ENCODE measurements around the gene KLF8. TPM values are rescaled to one million over a fixed set of nuclear protein-coding genes. Genes with fewer than 3 reads are reported as not detected.

Gene KLF8
- polyA plus RNA-seq, 2 of the 4 experiments (the other 2 are of a cell fraction), result 0.06 to 0.18 TPM

- POLR2A ChIA-PET, result no interaction called here
- FAIRE-seq (no peak), ATAC-seq (no peak), DNase-seq (ENCODE audit: low read depth in 1 of 2, low spot score in 1 of 2) (no peak)
- CTCF ChIA-PET, result no interaction called here
- Histone ChIP-seq H3K4me1 (no peaks in the 10 kb centered on the region), H3K4me3 (no peak overlapping the region), H3K9me3 (no peaks in the 10 kb centered on the region), H3K27ac (no peak overlapping the region), H3K4me2 (no peak overlapping the region)
- TF ChIP-seq RAD21 (conservative IDR thresholded peaks at IDR 0.05 in 1 of 2, IDR thresholded peaks at IDR 0.05 in 1 of 2) (no peak), ZC3H11A (IDR thresholded peaks at IDR 0.05) (no peak), MAZ (IDR thresholded peaks at IDR 0.05; ENCODE audit: borderline replicate concordance, low read depth, low read length) (no peak), ZSCAN20 (CRISPR knock-in tag; IDR thresholded peaks at IDR 0.05) (no peak)
- 3% methylated on average over 8 of the region's 10 CpGs for WGBS (ENCODE audit: missing lambda C conversion rate)
Measured at GRCh38 chrX:56253832-56254703, 21.9 kb downstream of the KLF8 start.

- 0% methylated on average over 1 of the region's 1 CpG for WGBS (ENCODE audit: missing lambda C conversion rate)
- DNase-seq (ENCODE audit: low read depth in 1 of 2, low spot score in 1 of 2), result no peak
- POLR2A ChIA-PET, result no interaction called here
Measured at GRCh38 chrX:56268888-56269287, 36.7 kb downstream of the KLF8 start.

DNA sequence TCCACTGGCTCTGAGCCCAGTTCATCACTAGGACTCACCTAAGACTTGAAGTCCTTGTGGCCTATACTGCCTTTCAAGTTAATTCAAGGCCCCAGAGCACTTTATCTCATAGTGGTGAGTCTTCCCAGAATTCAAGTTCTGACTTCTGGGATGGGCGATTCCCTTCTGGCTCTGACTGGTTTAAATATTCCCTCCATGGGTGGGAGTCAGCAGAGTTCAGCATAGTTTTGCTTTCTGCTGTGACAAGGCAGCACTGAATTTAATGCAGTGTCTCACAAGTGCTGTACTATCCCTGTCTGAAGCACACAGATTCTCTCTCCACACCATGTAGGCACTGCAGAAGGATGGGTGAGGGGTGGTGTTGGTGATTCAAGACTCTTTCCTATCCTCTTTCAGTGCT is 46.5 kb downstream of the KLF8 start:
- ChIA-PET CTCF (interaction anchor here (1.4 kb wide), 1 partner anchor 455 kb away, joined by 4 read pairs; no protein-coding TSS in a partner anchor), POLR2A (no interaction called here)
- no peaks in the 10 kb centered on the region for H3K9me3 ChIP-seq
- 0% methylated on average over 1 of the region's 1 CpG for WGBS (ENCODE audit: missing lambda C conversion rate)
- FAIRE-seq, result no peak
- H3K4me2 ChIP-seq, result no peak overlapping the region
- no peaks in the 10 kb centered on the region for H3K4me1 ChIP-seq
- no peak for ATAC-seq
- DNase-seq (ENCODE audit: low read depth in 1 of 2, low spot score in 1 of 2), result no peak
- H3K4me3 ChIP-seq, result no peak overlapping the region
- no peak overlapping the region for H3K27ac ChIP-seq
- TF ChIP-seq, protein P1, sequence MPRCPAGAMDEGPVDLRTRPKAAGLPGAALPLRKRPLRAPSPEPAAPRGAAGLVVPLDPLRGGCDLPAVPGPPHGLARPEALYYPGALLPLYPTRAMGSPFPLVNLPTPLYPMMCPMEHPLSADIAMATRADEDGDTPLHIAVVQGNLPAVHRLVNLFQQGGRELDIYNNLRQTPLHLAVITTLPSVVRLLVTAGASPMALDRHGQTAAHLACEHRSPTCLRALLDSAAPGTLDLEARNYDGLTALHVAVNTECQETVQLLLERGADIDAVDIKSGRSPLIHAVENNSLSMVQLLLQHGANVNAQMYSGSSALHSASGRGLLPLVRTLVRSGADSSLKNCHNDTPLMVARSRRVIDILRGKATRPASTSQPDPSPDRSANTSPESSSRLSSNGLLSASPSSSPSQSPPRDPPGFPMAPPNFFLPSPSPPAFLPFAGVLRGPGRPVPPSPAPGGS (IDR thresholded peaks at IDR 0.05), result no peak
- no peak for TF ChIP-seq EHMT2 (IDR thresholded peaks at IDR 0.05; ENCODE audit: low read depth)
- TF ChIP-seq RCOR1 (IDR thresholded peaks at IDR 0.05; ENCODE audit: low read depth, low read length), result no peak
- no peak for TF ChIP-seq GATA3 (IDR thresholded peaks at IDR 0.05; ENCODE audit: borderline replicate concordance)
- no peak for TF ChIP-seq JUN (IDR thresholded peaks at IDR 0.05)
- no peak for TF ChIP-seq PHF8 (IDR thresholded peaks at IDR 0.05; ENCODE audit: borderline replicate concordance, low read depth)
- TF ChIP-seq, protein P2, sequence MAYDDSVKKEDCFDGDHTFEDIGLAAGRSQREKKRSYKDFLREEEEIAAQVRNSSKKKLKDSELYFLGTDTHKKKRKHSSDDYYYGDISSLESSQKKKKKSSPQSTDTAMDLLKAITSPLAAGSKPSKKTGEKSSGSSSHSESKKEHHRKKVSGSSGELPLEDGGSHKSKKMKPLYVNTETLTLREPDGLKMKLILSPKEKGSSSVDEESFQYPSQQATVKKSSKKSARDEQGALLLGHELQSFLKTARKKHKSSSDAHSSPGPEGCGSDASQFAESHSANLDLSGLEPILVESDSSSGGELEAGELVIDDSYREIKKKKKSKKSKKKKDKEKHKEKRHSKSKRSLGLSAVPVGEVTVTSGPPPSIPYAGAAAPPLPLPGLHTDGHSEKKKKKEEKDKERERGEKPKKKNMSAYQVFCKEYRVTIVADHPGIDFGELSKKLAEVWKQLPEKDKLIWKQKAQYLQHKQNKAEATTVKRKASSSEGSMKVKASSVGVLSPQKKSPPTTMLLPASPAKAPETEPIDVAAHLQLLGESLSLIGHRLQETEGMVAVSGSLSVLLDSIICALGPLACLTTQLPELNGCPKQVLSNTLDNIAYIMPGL (CRISPR knock-in tag; IDR thresholded peaks at IDR 0.05; ENCODE audit: borderline replicate concordance), result no peak
- no peak for TF ChIP-seq FOSL2 (IDR thresholded peaks at IDR 0.05)
- TF ChIP-seq FOSL2 (CRISPR knock-in tag; IDR thresholded peaks at IDR 0.05), result no peak

More at GRCh38 chrX:56268888-56269287, 36.7 kb downstream of the KLF8 start:
- H3K4me2 ChIP-seq, result no peak overlapping the region
- H3K9me3 ChIP-seq, result no peaks in the 10 kb centered on the region
- H3K4me3 ChIP-seq, result no peak overlapping the region
- no peak for FAIRE-seq
- TF ChIP-seq JUNB (IDR thresholded peaks at IDR 0.05) (no peak), HOXB5 (CRISPR knock-in tag; IDR thresholded peaks at IDR 0.05) (no peak), RCOR1 (IDR thresholded peaks at IDR 0.05; ENCODE audit: low read depth, low read length) (no peak), CEBPB (IDR thresholded peaks at IDR 0.05) (no peak), PHF8 (IDR thresholded peaks at IDR 0.05; ENCODE audit: borderline replicate concordance, low read depth) (no peak), EHMT2 (IDR thresholded peaks at IDR 0.05; ENCODE audit: low read depth) (no peak), ZSCAN20 (CRISPR knock-in tag; IDR thresholded peaks at IDR 0.05) (no peak), ESRRA (IDR thresholded peaks at IDR 0.05; ENCODE audit: borderline replicate concordance, low read length) (no peak), BHLHE40 (IDR thresholded peaks at IDR 0.05; ENCODE audit: low read depth, low read length) (no peak), FOSL2 (IDR thresholded peaks at IDR 0.05) (no peak), FOSL2 (CRISPR knock-in tag; IDR thresholded peaks at IDR 0.05) (no peak), NPAS2 (CRISPR knock-in tag; IDR thresholded peaks at IDR 0.05; ENCODE audit: borderline replicate concordance) (no peak), KDM5A (IDR thresholded peaks at IDR 0.05) (no peak), CTCF (IDR thresholded peaks at IDR 0.05) (no peak), CHD2 (IDR thresholded peaks at IDR 0.05; ENCODE audit: low read length, partially characterized antibody) (no peak), RAD21 (conservative IDR thresholded peaks at IDR 0.05 in 1 of 2, IDR thresholded peaks at IDR 0.05 in 1 of 2) (no peak)
- TF ChIP-seq, protein P3, sequence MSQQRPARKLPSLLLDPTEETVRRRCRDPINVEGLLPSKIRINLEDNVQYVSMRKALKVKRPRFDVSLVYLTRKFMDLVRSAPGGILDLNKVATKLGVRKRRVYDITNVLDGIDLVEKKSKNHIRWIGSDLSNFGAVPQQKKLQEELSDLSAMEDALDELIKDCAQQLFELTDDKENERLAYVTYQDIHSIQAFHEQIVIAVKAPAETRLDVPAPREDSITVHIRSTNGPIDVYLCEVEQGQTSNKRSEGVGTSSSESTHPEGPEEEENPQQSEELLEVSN (IDR thresholded peaks at IDR 0.05; ENCODE audit: borderline replicate concordance, low read depth), result no peak
- TF ChIP-seq, protein P4, sequence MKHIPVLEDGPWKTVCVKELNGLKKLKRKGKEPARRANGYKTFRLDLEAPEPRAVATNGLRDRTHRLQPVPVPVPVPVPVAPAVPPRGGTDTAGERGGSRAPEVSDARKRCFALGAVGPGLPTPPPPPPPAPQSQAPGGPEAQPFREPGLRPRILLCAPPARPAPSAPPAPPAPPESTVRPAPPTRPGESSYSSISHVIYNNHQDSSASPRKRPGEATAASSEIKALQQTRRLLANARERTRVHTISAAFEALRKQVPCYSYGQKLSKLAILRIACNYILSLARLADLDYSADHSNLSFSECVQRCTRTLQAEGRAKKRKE (CRISPR knock-in tag; IDR thresholded peaks at IDR 0.05; ENCODE audit: low read depth), result no peak
- CTCF ChIA-PET, result interaction anchor here (0.7 kb wide), 1 partner anchor 20 kb away, joined by 4 read pairs; no protein-coding TSS in a partner anchor
- no peaks in the 10 kb centered on the region for H3K4me1 ChIP-seq
- no peak overlapping the region for H3K27ac ChIP-seq
- no peak for ATAC-seq

All from A549 (cell line).